NOMO-1 (cell line): ENCODE data around the gene CNN1.
"Not testable (repeated sequence)": the region's sequence is repeated elsewhere in the genome, so short reads cannot be mapped to it uniquely, and the experiment has no call there.

Experiments
- DNase-seq, 2 experiments: peaks; one replicate each; lab custom pipeline; 2025; ENCODE audit not compliant: unreplicated experiment in 2 of 2; lab: John Stamatoyannopoulos, UW

The CNN1 gene

GRCh38 chr19:11564082-11564807 is 25.6 kb downstream of the CNN1 start:
- not testable (repeated sequence) for DNase-seq

- DNase-seq, result not testable (repeated sequence)
These were observed 27.0 kb downstream of the CNN1 start for GRCh38 chr19:11565649-11565980.

GRCh38 chr19:11566164-11566563 is 27.5 kb downstream of the CNN1 start:
- DNase-seq, result no peak

- DNase-seq, result peak; percentile 90 to 94
These were observed 31.4 kb downstream of the CNN1 start for GRCh38 chr19:11570039-11570462.

GRCh38 chr19:11573354-11573753 is 34.7 kb downstream of the CNN1 start:
- DNase-seq, result not testable (repeated sequence)

GRCh38 chr19:11573763-11574162 is 35.1 kb downstream of the CNN1 start:
- DNase-seq, result not testable (repeated sequence)

GRCh38 chr19:11574689-11575088 is 36.0 kb downstream of the CNN1 start:
- DNase-seq, result no peak

- DNase-seq, result no peak
These were observed 37.6 kb downstream of the CNN1 start for GRCh38 chr19:11576227-11576626.

GRCh38 chr19:11577451-11578257 is 39.0 kb downstream of the CNN1 start, which contains the start of gene ACP5:
ACP5 (minus strand) TSS chr19:11577645; CDS start chr19:11577317, 328 bp downstream.
- no peak for DNase-seq

- DNase-seq, result no peak
These were observed 39.8 kb downstream of the CNN1 start for GRCh38 chr19:11578258-11579142.

GRCh38 chr19:11580116-11580515 is 41.5 kb downstream of the CNN1 start:
- peak in 1 of 2 experiments; percentile 13 for DNase-seq

- DNase-seq, result peak in 1 of 2 experiments; percentile 48
These were observed 43.1 kb downstream of the CNN1 start for GRCh38 chr19:11581740-11582139.

GRCh38 chr19:11586331-11586730 is 47.7 kb downstream of the CNN1 start:
- DNase-seq, result no peak

- DNase-seq, result peak; percentile 62 to 75
These were observed 48.8 kb downstream of the CNN1 start for GRCh38 chr19:11587302-11587974.

- no peak for DNase-seq
These were observed 49.5 kb downstream of the CNN1 start for GRCh38 chr19:11587975-11588631.

GRCh38 chr19:11594084-11594483 is 55.4 kb downstream of the CNN1 start:
- DNase-seq, result no peak

GRCh38 chr19:11596156-11596555 is 57.5 kb downstream of the CNN1 start:
- no peak for DNase-seq

GRCh38 chr19:11597202-11598102 is 58.8 kb downstream of the CNN1 start, which contains the start of gene ZNF627:
ZNF627 (plus strand) TSS chr19:11597483; CDS start chr19:11597628, 145 bp downstream.
- peak; percentile 98 to 99 for DNase-seq

GRCh38 chr19:11598103-11598483 is 59.4 kb downstream of the CNN1 start:
- DNase-seq, result no peak
